SU-DHL-6 (cell line): Measurements from ENCODE around the gene ACADSB.

Source experiments
- H2AFZ ChIP-seq: fragments of 200-600 bp; sonication (generic); 2 replicates; pipeline ENCODE4 v1.6.1; 2014; ENCODE audit warnings: low read depth, mild to moderate bottlenecking, moderate library complexity, mixed read lengths, antibody characterized with exemption, low read length; ENCODE audit not compliant: severe bottlenecking
- H3F3A ChIP-seq: fragments of 200-600 bp; shearing (Covaris generic); 2 replicates; pipeline ENCODE4 v1.6.0; 2016; ENCODE audit warnings: antibody characterized with exemption, mild to moderate bottlenecking; ENCODE audit not compliant: insufficient read depth
- H3K27ac ChIP-seq: fragments of 200-600 bp; sonication (generic); 2 replicates; pipeline ENCODE4 v1.5.1; 2016; ENCODE audit warnings: low read depth, mild to moderate bottlenecking, low read length, moderate library complexity, mixed read lengths
- H3K27me3 ChIP-seq: fragments of 200-600 bp; sonication (generic), shearing (Covaris generic); 2 replicates; pipeline ENCODE4 v1.6.0; 2014; ENCODE audit warnings: mild to moderate bottlenecking, low read length
- H3K36me3 ChIP-seq: fragments of 200-600 bp; sonication (generic); 2 replicates; pipeline ENCODE4 v1.6.1; 2014; ENCODE audit warnings: mild to moderate bottlenecking, low read length, mixed read lengths
- H3K4me2 ChIP-seq: fragments of 300-600, 200-600 bp; shearing (Covaris generic), sonication (generic); 2 replicates; pipeline ENCODE4 v1.6.0; 2014; ENCODE audit warnings: low read length, low read depth, mild to moderate bottlenecking; ENCODE audit not compliant: poor library complexity, severe bottlenecking
- H3K4me3 ChIP-seq: fragments of 200-600 bp; sonication (generic); 2 replicates; pipeline ENCODE4 v1.5.1; 2014; ENCODE audit warnings: antibody characterized with exemption, low read length, mild to moderate bottlenecking, mixed read lengths; ENCODE audit not compliant: insufficient read depth, poor library complexity, severe bottlenecking
- H3K79me2 ChIP-seq: fragments of 200-600 bp; sonication (generic); 2 replicates; pipeline ENCODE4 v1.6.1; 2014; ENCODE audit warnings: mild to moderate bottlenecking, low read length, moderate library complexity; ENCODE audit not compliant: insufficient read depth
- H3K9ac ChIP-seq: fragments of 200-600 bp; sonication (generic); 2 replicates; pipeline ENCODE4 v1.7.0; 2014; ENCODE audit warnings: mild to moderate bottlenecking, low read length
- H3K9me2 ChIP-seq: fragments of 200-600 bp; sonication (generic); replicated peaks from 2 replicates; pipeline ENCODE4 v1.6.1; 2014; ENCODE audit warnings: low read length; ENCODE audit not compliant: insufficient read depth
- H3K9me3 ChIP-seq: fragments of 200-600 bp; sonication (generic); 2 replicates; pipeline ENCODE4 v1.6.1; 2014; ENCODE audit warnings: low read length, mixed read lengths; ENCODE audit not compliant: insufficient read depth
- H4K20me1 ChIP-seq: fragments of 200-600 bp; sonication (generic); 2 replicates; pipeline ENCODE4 v1.6.1; 2014; ENCODE audit warnings: low read depth, mild to moderate bottlenecking, antibody characterized with exemption, low read length, moderate library complexity, mixed read lengths
- CTCF ChIP-seq: fragments of 200-600 bp; sonication (generic); IDR thresholded peaks from one replicate; pipeline ENCODE4 v1.5.1; 2017; ENCODE audit warnings: antibody characterized with exemption, mild to moderate bottlenecking, low read length, moderate library complexity; ENCODE audit not compliant: insufficient read depth, poor library complexity, severe bottlenecking
- EZH2phosphoT487 ChIP-seq: fragments of 200-600 bp; sonication (generic), shearing (Covaris generic); conservative IDR thresholded peaks from 2 replicates; pipeline ENCODE4 v1.6.1; 2018; ENCODE audit warnings: mild to moderate bottlenecking, antibody characterized with exemption, low read length, moderate library complexity, mixed read lengths

ACADSB gene

GRCh38 chr10:123087348-123087747 lies 78.5 kb downstream of the ACADSB start:
- no peaks in the 10 kb centered on the region for H3K79me2 ChIP-seq
- no peak overlapping the region for H2AFZ ChIP-seq
- TF ChIP-seq EZH2phosphoT487 (no peak), CTCF (no peak)
- no peaks in the 10 kb centered on the region for H3F3A ChIP-seq
- H3K27ac ChIP-seq = no peak overlapping the region
- no peaks in the 10 kb centered on the region for H3K9me2 ChIP-seq
- H3K36me3 ChIP-seq = no peaks in the 10 kb centered on the region
- H3K4me2 ChIP-seq = no peak overlapping the region
- H3K4me3 ChIP-seq = no peak overlapping the region
- no peaks in the 10 kb centered on the region for H4K20me1 ChIP-seq
- H3K27me3 ChIP-seq = no peaks in the 10 kb centered on the region
- H3K9ac ChIP-seq = no peak overlapping the region
- no peaks in the 10 kb centered on the region for H3K9me3 ChIP-seq

GRCh38 chr10:123087786-123088185 lies 79.0 kb downstream of the ACADSB start:
- Histone ChIP-seq H4K20me1 (no peaks in the 10 kb centered on the region), H3K79me2 (no peaks in the 10 kb centered on the region), H3K9ac (no peak overlapping the region), H3K27me3 (no peaks in the 10 kb centered on the region), H3K9me3 (no peaks in the 10 kb centered on the region), H3K9me2 (no peaks in the 10 kb centered on the region), H3K36me3 (no peaks in the 10 kb centered on the region), H3K27ac (no peak overlapping the region), H2AFZ (no peak overlapping the region), H3F3A (no peaks in the 10 kb centered on the region), H3K4me2 (no peak overlapping the region), H3K4me3 (no peak overlapping the region)
- TF ChIP-seq CTCF (no peak), EZH2phosphoT487 (no peak)

GRCh38 chr10:123092635-123093414 lies 84.0 kb downstream of the ACADSB start:
- TF ChIP-seq CTCF = no peak
- no peak for TF ChIP-seq EZH2phosphoT487

More at GRCh38 chr10:123092635-123093414, 84.0 kb downstream of the ACADSB start:
- Histone ChIP-seq H3F3A (no peaks in the 10 kb centered on the region), H3K36me3 (no peaks in the 10 kb centered on the region), H3K79me2 (no peaks in the 10 kb centered on the region), H3K9me3 (no peaks in the 10 kb centered on the region), H3K9ac (no peak overlapping the region), H3K27me3 (no peaks in the 10 kb centered on the region), H3K9me2 (no peaks in the 10 kb centered on the region), H2AFZ (no peak overlapping the region), H3K27ac (no peak overlapping the region), H4K20me1 (no peaks in the 10 kb centered on the region), H3K4me2 (no peak overlapping the region), H3K4me3 (no peak overlapping the region)
